ENCODE data around the gene TTC27. TPM values are rescaled to one million over a fixed set of nuclear protein-coding genes. Genes with fewer than 3 reads are reported as not detected.
A peak's percentile ranks its signal among the peaks of the same experiment; 100 is the strongest.

TTC27 gene
- total RNA-seq, 1 donor: 30.0 TPM

DNA sequence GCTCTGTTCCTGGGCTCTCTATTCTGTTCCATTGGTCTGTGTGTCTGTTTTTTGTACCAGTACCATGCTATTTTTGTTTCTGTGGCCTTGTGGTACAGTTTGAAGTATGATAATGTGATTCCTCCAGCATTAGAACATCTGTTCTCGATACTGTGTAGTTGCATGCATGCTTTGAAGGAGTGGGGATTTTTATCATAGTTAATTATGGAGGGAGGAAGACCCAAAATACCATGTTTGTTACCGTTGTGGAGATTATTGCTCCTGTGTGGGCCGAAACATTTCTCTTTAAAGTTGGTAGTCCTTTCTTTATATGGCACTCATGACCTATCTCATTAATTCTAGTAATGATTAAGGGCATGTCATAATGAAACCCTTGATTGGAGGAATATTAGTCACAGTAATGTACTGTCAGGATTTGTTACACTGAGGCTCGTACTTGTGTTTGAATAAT is 87.6 kb downstream of the TTC27 start:
- no peak for DNase-seq (ENCODE audit: low read depth)
- TF ChIP-seq, protein P1, sequence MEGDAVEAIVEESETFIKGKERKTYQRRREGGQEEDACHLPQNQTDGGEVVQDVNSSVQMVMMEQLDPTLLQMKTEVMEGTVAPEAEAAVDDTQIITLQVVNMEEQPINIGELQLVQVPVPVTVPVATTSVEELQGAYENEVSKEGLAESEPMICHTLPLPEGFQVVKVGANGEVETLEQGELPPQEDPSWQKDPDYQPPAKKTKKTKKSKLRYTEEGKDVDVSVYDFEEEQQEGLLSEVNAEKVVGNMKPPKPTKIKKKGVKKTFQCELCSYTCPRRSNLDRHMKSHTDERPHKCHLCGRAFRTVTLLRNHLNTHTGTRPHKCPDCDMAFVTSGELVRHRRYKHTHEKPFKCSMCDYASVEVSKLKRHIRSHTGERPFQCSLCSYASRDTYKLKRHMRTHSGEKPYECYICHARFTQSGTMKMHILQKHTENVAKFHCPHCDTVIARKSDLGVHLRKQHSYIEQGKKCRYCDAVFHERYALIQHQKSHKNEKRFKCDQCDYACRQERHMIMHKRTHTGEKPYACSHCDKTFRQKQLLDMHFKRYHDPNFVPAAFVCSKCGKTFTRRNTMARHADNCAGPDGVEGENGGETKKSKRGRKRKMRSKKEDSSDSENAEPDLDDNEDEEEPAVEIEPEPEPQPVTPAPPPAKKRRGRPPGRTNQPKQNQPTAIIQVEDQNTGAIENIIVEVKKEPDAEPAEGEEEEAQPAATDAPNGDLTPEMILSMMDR (IDR thresholded peaks at IDR 0.05; ENCODE audit: insufficient read depth, low read length): no peak
- no peak overlapping the region for H3K4me3 ChIP-seq (ENCODE audit: low read depth, low read length)

DNA sequence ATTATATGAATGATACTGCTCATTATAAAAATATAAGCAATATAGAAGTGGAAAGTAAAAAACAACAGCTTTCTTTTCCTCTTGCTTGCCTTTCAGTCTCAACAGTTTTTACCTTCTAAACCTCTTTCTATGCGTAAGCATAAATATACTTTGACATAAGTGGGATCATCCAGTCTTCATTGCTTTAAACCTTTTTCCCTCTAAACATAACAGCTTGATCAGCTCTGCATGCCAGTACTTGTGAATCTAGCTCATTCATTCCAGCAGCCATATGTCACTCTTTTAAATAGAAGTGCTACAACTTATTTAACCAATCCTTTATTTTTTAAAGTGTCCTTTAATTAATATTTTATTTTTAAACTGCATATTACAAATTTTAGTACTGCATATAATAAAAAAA is 88.1 kb downstream of the TTC27 start:
- H3K4me3 ChIP-seq (ENCODE audit: low read depth, low read length): no peak overlapping the region
- DNase-seq (ENCODE audit: low read depth): peak; percentile 34
- TF ChIP-seq, protein P1 (IDR thresholded peaks at IDR 0.05; ENCODE audit: insufficient read depth, low read length): no peak

DNA sequence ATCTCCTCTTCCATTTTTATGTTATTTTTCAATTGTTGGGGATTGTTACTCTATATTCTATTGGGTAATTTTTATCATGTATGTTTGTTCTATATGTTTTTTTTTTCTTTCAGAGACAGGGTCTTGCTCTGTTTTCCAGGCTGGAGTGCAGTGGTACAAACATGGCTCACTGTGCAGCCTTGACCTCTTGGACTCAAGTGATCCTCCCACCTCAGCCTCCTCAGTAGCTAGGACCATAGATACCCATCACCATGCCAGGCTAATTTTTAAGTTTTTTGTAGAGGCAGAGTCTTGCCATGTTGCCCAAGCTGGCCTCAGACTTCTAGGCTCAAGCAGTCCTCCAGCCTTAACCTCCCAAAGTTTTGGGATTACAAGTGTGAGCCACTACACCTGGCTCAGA is 88.7 kb downstream of the TTC27 start:
- TF ChIP-seq, protein P1 (IDR thresholded peaks at IDR 0.05; ENCODE audit: insufficient read depth, low read length): no peak
- DNase-seq (ENCODE audit: low read depth): no peak

DNA sequence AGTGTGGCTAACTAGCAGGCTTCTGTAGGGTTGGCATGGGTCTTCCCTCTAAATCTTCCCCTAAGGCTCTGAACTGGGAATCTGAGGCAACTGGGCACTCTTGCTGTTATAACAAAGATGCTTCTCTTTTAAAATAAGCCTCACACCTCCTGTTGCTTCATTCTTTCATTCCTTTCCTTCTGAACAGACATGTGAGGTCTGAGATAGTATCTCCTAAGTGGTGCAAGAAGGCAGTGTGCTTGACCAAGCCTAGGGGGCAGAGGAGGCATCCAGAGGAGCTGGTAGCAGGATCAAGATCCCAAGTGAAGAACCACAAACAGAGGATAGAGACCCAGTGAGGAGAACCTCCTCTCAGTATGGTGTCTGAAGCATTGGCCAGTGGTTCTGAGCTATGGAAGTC is 90.9 kb downstream of the TTC27 start:
- DNase-seq (ENCODE audit: low read depth): no peak
- TF ChIP-seq, protein P1 (IDR thresholded peaks at IDR 0.05; ENCODE audit: insufficient read depth, low read length): no peak
- no peak overlapping the region for H3K4me3 ChIP-seq (ENCODE audit: low read depth, low read length)

More for the DNA sequence above, 88.7 kb downstream of the TTC27 start:
- no peak overlapping the region for H3K4me3 ChIP-seq (ENCODE audit: low read depth, low read length)

DNA sequence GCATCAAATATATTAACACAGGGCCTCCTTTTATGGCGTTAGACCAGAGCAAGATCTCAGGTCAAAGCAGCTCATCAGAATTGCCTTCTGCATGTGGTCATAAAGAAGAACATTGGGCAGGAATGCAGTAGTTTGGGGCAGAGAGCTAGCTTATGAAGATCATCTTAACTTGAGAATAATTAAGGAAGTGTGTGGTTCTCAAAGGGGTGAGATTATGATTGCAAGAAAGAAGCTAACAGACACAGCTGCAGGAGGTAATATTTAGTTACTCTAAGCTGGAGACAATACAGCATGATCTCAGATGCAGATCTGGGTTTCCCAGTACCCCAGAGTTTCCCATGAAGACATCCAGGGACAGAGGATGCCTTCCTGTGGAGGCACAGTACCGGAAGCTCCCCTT is 91.6 kb downstream of the TTC27 start:
- TF ChIP-seq, protein P1 (IDR thresholded peaks at IDR 0.05; ENCODE audit: insufficient read depth, low read length): no peak
- no peak overlapping the region for H3K4me3 ChIP-seq (ENCODE audit: low read depth, low read length)
- no peak for DNase-seq (ENCODE audit: low read depth)

DNA sequence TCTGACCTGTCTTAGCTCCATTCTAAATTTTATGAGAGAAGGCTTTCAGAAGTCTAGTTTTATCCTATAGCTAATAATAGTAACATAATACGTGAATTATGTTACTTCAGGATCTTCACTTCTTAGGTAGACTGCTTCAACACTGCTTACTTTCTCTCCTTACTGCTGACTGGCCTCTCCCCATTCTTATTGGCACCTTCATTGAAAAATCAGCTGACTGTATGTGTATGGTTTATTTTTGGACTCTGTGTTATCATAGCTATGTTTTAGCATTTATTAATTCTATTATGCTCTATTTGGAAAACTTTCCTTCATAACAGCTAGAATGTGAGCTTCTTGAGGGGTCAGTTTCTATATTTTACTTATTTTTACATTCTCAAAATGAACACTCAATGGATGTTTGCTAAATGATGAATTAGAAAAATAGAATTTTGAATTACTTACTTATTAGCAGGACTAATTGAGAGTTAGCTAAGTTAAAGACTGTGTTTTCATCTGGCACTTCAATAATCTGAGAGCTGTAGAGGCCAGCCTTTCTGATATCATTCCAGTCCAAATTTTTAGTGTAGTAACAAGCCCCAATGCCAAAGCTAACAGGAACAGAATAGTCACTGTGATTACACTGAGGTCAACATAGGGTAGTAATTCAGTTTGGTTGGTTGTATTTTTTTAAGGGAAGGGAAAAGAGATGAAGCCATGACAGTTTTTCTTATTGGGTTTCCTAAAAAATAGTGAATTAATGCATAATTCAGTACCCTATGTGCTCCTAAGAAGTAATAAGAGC is 92.3 kb downstream of the TTC27 start:
- no peak overlapping the region for H3K4me3 ChIP-seq (ENCODE audit: low read depth, low read length)
- peak; percentile 61 for DNase-seq (ENCODE audit: low read depth)
- TF ChIP-seq, protein P1 (IDR thresholded peaks at IDR 0.05; ENCODE audit: insufficient read depth, low read length): no peak
